GM19099 (cell line): ENCODE measurements around the gene KIF1A.

Source experiments
- POLR2A ChIP-seq: IDR thresholded peaks from 3 replicates; pipeline ENCODE4 v1.6.1; 2011; ENCODE audit warnings: low read depth; ENCODE audit not compliant: insufficient read length; ENCODE audit errors: extremely low read depth

KIF1A gene

GRCh38 chr2:240723851-240724250 lies 96.2 kb downstream of the KIF1A start:
- TF ChIP-seq POLR2A: no peak

GRCh38 chr2:240722796-240723735 lies 97.0 kb downstream of the KIF1A start:
- TF ChIP-seq POLR2A: no peak

GRCh38 chr2:240722376-240722775 lies 97.6 kb downstream of the KIF1A start:
- no peak for TF ChIP-seq POLR2A

GRCh38 chr2:240721596-240722180 lies 98.3 kb downstream of the KIF1A start:
- TF ChIP-seq POLR2A: no peak

GRCh38 chr2:240720686-240721595 lies 99.1 kb downstream of the KIF1A start:
- TF ChIP-seq POLR2A: no peak

- TF ChIP-seq POLR2A: no peak
These were observed 100.1 kb downstream of the KIF1A start for GRCh38 chr2:240719676-240720545.

- TF ChIP-seq POLR2A: no peak
These were observed 101.0 kb downstream of the KIF1A start for GRCh38 chr2:240718896-240719490.

GRCh38 chr2:240717681-240718581 lies 102.1 kb downstream of the KIF1A start:
- no peak for TF ChIP-seq POLR2A

GRCh38 chr2:240717181-240717641 lies 102.8 kb downstream of the KIF1A start:
- no peak for TF ChIP-seq POLR2A

GRCh38 chr2:240716130-240716798 lies 103.8 kb downstream of the KIF1A start:
- TF ChIP-seq POLR2A: no peak

GRCh38 chr2:240714747-240715725 lies 105.0 kb downstream of the KIF1A start:
- no peak for TF ChIP-seq POLR2A
